HCT116 (cell line): Measurements from ENCODE around the gene PDCD10. TPM values are rescaled to one million over a fixed set of nuclear protein-coding genes. Genes with fewer than 3 reads are reported as not detected.

Experiments used
- ATAC-seq: fragments of 200-7000 bp; cut with Tn5 transposase; 2 replicates; pipeline ENCODE4 v1.9.1; 2020; ENCODE audit warnings: mild to moderate bottlenecking, moderate library complexity
- BruUV-seq: library from RNA; stranded (reverse); fragments of 400-500 nt; replicated peaks from 2 replicates; lab custom pipeline; 2021; lab: Mats Ljungman, UMichigan
- CTCF ChIA-PET: fragments of 300-600 bp; sonication (Branson Sonifier 250); formaldehyde crosslinking; loops from one replicate; lab custom pipeline; 2021; ENCODE audit warnings: antibody characterized with exemption; lab: Charles Lee
- POLR2A ChIA-PET: fragments of 300-600, 350-600 bp; sonication (Branson Sonifier 250); formaldehyde crosslinking; loops from one replicate; lab custom pipeline; 2021; ENCODE audit warnings: antibody characterized with exemption; lab: Charles Lee
- RAD21 ChIA-PET, 2 experiments: fragments of 300-600 bp; sonication (Branson Sonifier 250); formaldehyde crosslinking; loops; one replicate each; lab custom pipeline; 2023; ENCODE audit warnings: low total read pairs in 2 of 2; ENCODE audit not compliant: uncharacterized antibody in 2 of 2, unreplicated experiment in 2 of 2, low non-redundant PET in 1 of 2; lab: Charles Lee
- DNase-seq: peaks from one replicate; pipeline ENCODE4 v3.0.0-alpha.2; 2010; ENCODE audit warnings: low read depth, low spot score
- H2AFZ ChIP-seq: fragments of 200-600 bp; shearing (Covaris generic), sonication (generic); 2 replicates; pipeline ENCODE4 v1.6.1; 2017; ENCODE audit warnings: low read depth, mixed run types, mixed read lengths, antibody characterized with exemption, low read length; ENCODE audit not compliant: poor library complexity, severe bottlenecking
- H3K27ac ChIP-seq: 2 replicates; pipeline ENCODE4 v1.5.1; 2012; ENCODE audit warnings: low read depth, low read length
- H3K27me3 ChIP-seq: fragments of 200-600 bp; sonication (generic); 2 replicates; pipeline ENCODE4 v1.6.1; 2016; ENCODE audit warnings: mixed run types, low read length, mixed read lengths; ENCODE audit not compliant: insufficient read depth
- H3K36me3 ChIP-seq, 2 experiments: fragments of 200-500 bp in 1 of 2; fragments of 200-600 bp in 1 of 2; sonication (Bioruptor generic) in 1 of 2; sonication (generic) in 1 of 2; 2 replicates each; pipeline versions ENCODE4 v1.5.1 to v1.6.1; 2014 to 2016; ENCODE audit warnings: low read length in 2 of 2, inconsistent platforms in 1 of 2, mixed read lengths in 1 of 2, mixed run types in 1 of 2; ENCODE audit not compliant: insufficient read depth in 2 of 2, control insufficient read depth in 1 of 2
- H3K4me1 ChIP-seq, 2 experiments: fragments of 200-600 bp in 1 of 2; sonication (generic) in 1 of 2; 2 replicates each; pipeline versions ENCODE4 v1.5.1 to v1.6.1; 2012 to 2017; ENCODE audit warnings: low read length in 2 of 2, inconsistent platforms in 1 of 2, mild to moderate bottlenecking in 1 of 2, mixed read lengths in 1 of 2, mixed run types in 1 of 2, moderate library complexity in 1 of 2; ENCODE audit not compliant: insufficient read depth in 2 of 2, control insufficient read depth in 1 of 2
- H3K4me2 ChIP-seq: fragments of 200-600 bp; sonication (generic); 2 replicates; pipeline ENCODE4 v1.6.1; 2017; ENCODE audit warnings: mixed run types, low read length, mixed read lengths
- H3K4me3 ChIP-seq, 2 experiments: fragments of 200-600 bp in 1 of 2; sonication (generic) in 1 of 2; replicated peaks in 1 of 2; 2 replicates each; pipeline ENCODE4 v1.5.1; 2011 to 2016; ENCODE audit warnings: low read length in 2 of 2, control low read depth in 1 of 2, low read depth in 1 of 2, mild to moderate bottlenecking in 1 of 2, mixed read lengths in 1 of 2, mixed run types in 1 of 2
- H3K79me2 ChIP-seq: fragments of 200-600 bp; sonication (generic); 2 replicates; pipeline ENCODE4 v1.6.1; 2017; ENCODE audit warnings: mild to moderate bottlenecking, mixed run types, low read length, moderate library complexity, mixed read lengths; ENCODE audit not compliant: insufficient read depth
- H3K9ac ChIP-seq: fragments of 200-600 bp; sonication (generic); 2 replicates; pipeline ENCODE4 v1.6.1; 2016; ENCODE audit warnings: low read length, mixed read lengths
- H3K9me2 ChIP-seq: fragments of 200-600 bp; sonication (generic), shearing (Covaris generic); 2 replicates; pipeline ENCODE4 v1.6.1; 2017; ENCODE audit warnings: mixed run types, mild to moderate bottlenecking, moderate library complexity; ENCODE audit not compliant: insufficient read depth
- H3K9me3 ChIP-seq, 2 experiments: fragments of 200-500 bp in 1 of 2; fragments of 200-600 bp in 1 of 2; sonication (Bioruptor generic) in 1 of 2; sonication (generic) in 1 of 2; 2 replicates each; pipeline ENCODE4 v1.6.1; 2014 to 2017; ENCODE audit warnings: low read length in 2 of 2, mixed read lengths in 2 of 2, inconsistent platforms in 1 of 2, low read depth in 1 of 2, mild to moderate bottlenecking in 1 of 2, mixed run types in 1 of 2, moderate library complexity in 1 of 2; ENCODE audit not compliant: control insufficient read depth in 1 of 2, insufficient read depth in 1 of 2
- H4K20me1 ChIP-seq: fragments of 200-600 bp; sonication (generic), shearing (Covaris generic); 2 replicates; pipeline ENCODE4 v1.6.1; 2017; ENCODE audit warnings: mixed run types, mild to moderate bottlenecking, moderate library complexity; ENCODE audit not compliant: insufficient read depth
- ATF3 ChIP-seq: IDR thresholded peaks from 2 replicates; pipeline ENCODE4 v1.6.1; 2012
- CBX3 ChIP-seq: IDR thresholded peaks from 2 replicates; pipeline ENCODE4 v1.6.1; 2012; ENCODE audit warnings: low read depth
- EGR1 ChIP-seq: IDR thresholded peaks from 2 replicates; pipeline ENCODE4 v1.6.1; 2012; ENCODE audit warnings: low read depth
- EZH2 ChIP-seq: fragments of 200-600 bp; sonication (generic); IDR thresholded peaks from 2 replicates; pipeline ENCODE4 v1.6.1; 2017; ENCODE audit warnings: antibody characterized with exemption, mixed run types
- EZH2phosphoT487 ChIP-seq: fragments of 200-600 bp; IDR thresholded peaks from 2 replicates; pipeline ENCODE4 v1.6.1; 2018; ENCODE audit warnings: antibody characterized with exemption, borderline replicate concordance
- JUND ChIP-seq: IDR thresholded peaks from 2 replicates; pipeline ENCODE4 v1.6.1; 2012
- POLR2A ChIP-seq: IDR thresholded peaks from 2 replicates; pipeline ENCODE4 v1.7.0; 2011; ENCODE audit warnings: borderline replicate concordance; ENCODE audit not compliant: insufficient read depth, insufficient read length; ENCODE audit errors: extremely low read depth
- RAD21 ChIP-seq: IDR thresholded peaks from 2 replicates; pipeline ENCODE4 v1.6.1; 2012; ENCODE audit warnings: low read depth, mild to moderate bottlenecking
- SRF ChIP-seq: IDR thresholded peaks from 2 replicates; pipeline ENCODE4 v1.6.1; 2012; ENCODE audit warnings: low read depth
- TCF7L2 ChIP-seq: IDR thresholded peaks from 2 replicates; pipeline ENCODE4 v1.7.0; 2011; ENCODE audit warnings: borderline replicate concordance, inconsistent platforms; ENCODE audit not compliant: insufficient read depth, insufficient read length; ENCODE audit errors: extremely low read depth
- intact Hi-C: fragments of 100-400 bp; cut with micrococcal nuclease; formaldehyde crosslinking; loops from 2 replicates; pipeline ENCODE4 v1.10.0; 2022
- total RNA-seq: library from RNA; stranded (reverse); gene quantifications from one replicate; pipeline ENCODE4 v1.2.1, GENCODE V29; 2021; ENCODE audit not compliant: unreplicated experiment

PDCD10 gene
- total RNA-seq, 1 experiment from 2014 or later, result 59.0 TPM

GRCh38 chr3:167711439-167711838, 23.3 kb downstream of the PDCD10 start:
- RAD21 ChIA-PET, result no interaction called here
- POLR2A ChIA-PET, result no interaction called here
- Histone ChIP-seq H3K9me3 (no peaks in the 10 kb centered on the region), H3K9me2 (no peaks in the 10 kb centered on the region), H3K4me1 (no peaks in the 10 kb centered on the region)
- TF ChIP-seq POLR2A (no peak), TCF7L2 (no peak)
- TF ChIP-seq, all 23 proteins: peak for 0
- Histone ChIP-seq H3K36me3 (no peaks in the 10 kb centered on the region), H3K79me2 (peaks cover 81% of the 10 kb centered on the region), H2AFZ (no peak overlapping the region), H3K9ac (no peak overlapping the region), H3K4me2 (no peak overlapping the region), H3K4me3 (no peak overlapping the region), H3K27ac (no peak overlapping the region), H4K20me1 (peaks cover 14% of the 10 kb centered on the region; the same call in 1 of the 2 replicates), H3K27me3 (no peaks in the 10 kb centered on the region)
- intact Hi-C loops, result no loop called here
- CTCF ChIA-PET, result no interaction called here
- ATAC-seq (no peak), DNase-seq (no peak)
- BruUV-seq, result no TSS peak

DNA sequence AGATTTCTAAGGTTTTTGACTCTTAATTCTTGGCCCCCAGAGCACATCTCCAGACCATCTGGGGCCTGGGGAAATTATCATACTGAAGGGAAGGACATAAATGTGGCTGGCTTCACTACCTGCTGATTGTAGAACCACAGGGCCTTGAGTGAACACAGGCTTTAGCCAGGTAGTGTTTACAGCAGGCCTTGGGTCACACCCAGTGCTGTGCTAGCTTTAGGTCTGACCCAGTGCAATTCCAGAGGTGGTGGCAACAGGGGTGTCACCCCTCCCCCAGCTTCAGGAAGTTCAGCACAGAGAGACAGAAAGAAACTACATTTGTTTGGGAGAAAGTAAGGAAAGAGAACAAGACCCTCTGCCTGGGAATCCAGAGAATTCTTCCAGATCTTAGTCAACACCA, 24.1 kb downstream of the PDCD10 start:
- peaks cover 14% of the 10 kb centered on the region; the same call in 1 of the 2 replicates for H4K20me1 ChIP-seq
- no peak overlapping the region for H3K27ac ChIP-seq
- DNase-seq (no peak), ATAC-seq (no peak)
- no peaks in the 10 kb centered on the region for H3K9me2 ChIP-seq
- intact Hi-C loops, result no loop called here
- H2AFZ ChIP-seq, result no peak overlapping the region
- H3K4me2 ChIP-seq, result no peak overlapping the region
- POLR2A ChIA-PET, result no interaction called here
- H3K36me3 ChIP-seq, result no peaks in the 10 kb centered on the region
- RAD21 ChIA-PET, result no interaction called here
- TF ChIP-seq SRF (no peak), RAD21 (no peak), EZH2 (no peak), EGR1 (no peak), JUND (no peak), EZH2phosphoT487 (no peak), ATF3 (no peak), TCF7L2 (no peak), CBX3 (no peak)
- TF ChIP-seq, all 23 proteins: peak for 0
- Histone ChIP-seq H3K4me1 (no peaks in the 10 kb centered on the region), H3K79me2 (peaks cover 79% of the 10 kb centered on the region), H3K4me3 (no peak overlapping the region), H3K9me3 (no peaks in the 10 kb centered on the region), H3K27me3 (no peaks in the 10 kb centered on the region), H3K9ac (no peak overlapping the region)
- CTCF ChIA-PET, result no interaction called here
- no TSS peak for BruUV-seq
